Liver (tissue), 9 donors: ENCODE data around the gene LRRC38. TPM values are rescaled to one million over a fixed set of nuclear protein-coding genes. Genes with fewer than 3 reads are reported as not detected.

Source experiments
- DNase-seq: peaks from one replicate; pipeline ENCODE4 v3.0.0-alpha.2; 2017; ENCODE audit warnings: low spot score
- H3K27ac ChIP-seq, 2 donors: one replicate each; pipeline ENCODE4 v1.7.0; 2013; ENCODE audit warnings: inconsistent platforms in 2 of 2, low read length in 2 of 2, control low read depth in 1 of 2, low read depth in 1 of 2, mild to moderate bottlenecking in 1 of 2
- H3K27me3 ChIP-seq, 4 donors: one replicate each; pipeline versions ENCODE4 v1.6.1 to v1.7.0; 2013; ENCODE audit warnings: low read length in 3 of 4, inconsistent platforms in 1 of 4, mild to moderate bottlenecking in 1 of 4, moderate library complexity in 1 of 4; ENCODE audit not compliant: control insufficient read depth in 4 of 4, insufficient read depth in 4 of 4
- H3K36me3 ChIP-seq, 4 donors: one replicate each; pipeline versions ENCODE4 v1.6.1 to v1.7.0; 2013; ENCODE audit warnings: low read length in 3 of 4, mild to moderate bottlenecking in 3 of 4, low read depth in 1 of 4, moderate library complexity in 1 of 4; ENCODE audit not compliant: control insufficient read depth in 4 of 4, insufficient read depth in 3 of 4
- H3K4me1 ChIP-seq, 4 donors: one replicate each; pipeline versions ENCODE4 v1.6.1 to v1.7.0; 2013; ENCODE audit warnings: low read length in 3 of 4, mild to moderate bottlenecking in 3 of 4, moderate library complexity in 1 of 4; ENCODE audit not compliant: control insufficient read depth in 4 of 4, insufficient read depth in 4 of 4
- H3K4me3 ChIP-seq, 3 donors: one replicate each; pipeline versions ENCODE4 v1.6.1 to v1.7.0; 2013; ENCODE audit warnings: low read length in 3 of 3, control low read depth in 1 of 3, low read depth in 1 of 3, mild to moderate bottlenecking in 1 of 3
- H3K9ac ChIP-seq, 2 donors: one replicate each; pipeline ENCODE4 v1.7.0; 2013; ENCODE audit warnings: low read length in 2 of 2, mild to moderate bottlenecking in 2 of 2, moderate library complexity in 2 of 2, control low read depth in 1 of 2, low read depth in 1 of 2
- H3K9me3 ChIP-seq, 4 donors: one replicate each; pipeline versions ENCODE4 v1.6.1 to v1.7.0; 2013; ENCODE audit warnings: low read length in 3 of 4; ENCODE audit not compliant: control insufficient read depth in 4 of 4
- EGR1 ChIP-seq, 2 donors: IDR thresholded peaks; 2 replicates each; pipeline ENCODE4 v1.6.1; 2016 to 2018; ENCODE audit warnings: antibody characterized with exemption in 2 of 2, low read depth in 2 of 2
- FOXA1 ChIP-seq: IDR thresholded peaks from 2 replicates; pipeline ENCODE4 v1.6.1; 2016; ENCODE audit warnings: antibody characterized with exemption
- GABPA ChIP-seq, 2 donors: IDR thresholded peaks in 1 of 2; conservative IDR thresholded peaks in 1 of 2; 2 replicates each; pipeline ENCODE4 v1.6.1; 2016; ENCODE audit warnings: antibody characterized with exemption in 2 of 2, mild to moderate bottlenecking in 1 of 2, moderate library complexity in 1 of 2
- HNF4A ChIP-seq, 2 donors: conservative IDR thresholded peaks; 2 replicates each; pipeline ENCODE4 v1.6.1; 2016; ENCODE audit warnings: antibody characterized with exemption in 2 of 2, mild to moderate bottlenecking in 2 of 2
- HNF4G ChIP-seq: IDR thresholded peaks from 2 replicates; pipeline ENCODE4 v1.6.1; 2016; ENCODE audit warnings: antibody characterized with exemption
- JUND ChIP-seq, 2 donors: IDR thresholded peaks; 2 replicates each; pipeline ENCODE4 v1.6.1; 2016; ENCODE audit warnings: antibody characterized with exemption in 2 of 2
- NR2F2 ChIP-seq: IDR thresholded peaks from 2 replicates; pipeline ENCODE4 v1.6.1; 2016; ENCODE audit warnings: antibody characterized with exemption
- RAD21 ChIP-seq, 2 donors: IDR thresholded peaks; 2 replicates each; pipeline ENCODE4 v1.6.1; 2016; ENCODE audit warnings: antibody characterized with exemption in 2 of 2, mild to moderate bottlenecking in 2 of 2
- RXRA ChIP-seq, 2 donors: IDR thresholded peaks; 2 replicates each; pipeline ENCODE4 v1.6.1; 2017 to 2018; ENCODE audit warnings: antibody characterized with exemption in 2 of 2, mild to moderate bottlenecking in 1 of 2
- SP1 ChIP-seq: IDR thresholded peaks from 2 replicates; pipeline ENCODE4 v1.6.1; 2018; ENCODE audit warnings: antibody characterized with exemption, mild to moderate bottlenecking
- TAF1 ChIP-seq: conservative IDR thresholded peaks from 2 replicates; pipeline ENCODE4 v1.6.1; 2016; ENCODE audit warnings: antibody characterized with exemption, mild to moderate bottlenecking
- YY1 ChIP-seq: IDR thresholded peaks from 2 replicates; pipeline ENCODE4 v1.6.1; 2016; ENCODE audit warnings: antibody characterized with exemption, mild to moderate bottlenecking
- WGBS: extraction: QIAGEN DNeasy Blood & Tissue Kit; methylation state at CpG from one replicate; pipeline ENCODE4 v1.1.7; 2013; 5-methylcytosine and 5-hydroxymethylcytosine counted together
- polyA plus RNA-seq, 2 donors: library from polyadenylated mRNA; stranded (reverse) in 1 of 2; unstranded in 1 of 2; fragments of 200-250 nt in 1 of 2; fragments of >200 nt in 1 of 2; fragmentation: Nextera tagmentation in 1 of 2; extraction: Ambion mirVana in 1 of 2; gene quantifications; one replicate each; pipeline versions ENCODE4 v1.2.1 to v1.2.3, GENCODE V29; 2013 to 2015
- total RNA-seq, 2 donors: library from RNA; depleted of rRNA; stranded (reverse); fragments of >200 nt; gene quantifications; one replicate each; pipeline ENCODE4 v1.2.3, GENCODE V29; 2014
- TF ChIP-seq, protein P1 (sequence below): IDR thresholded peaks from 2 replicates; pipeline ENCODE4 v1.6.1; 2016; ENCODE audit warnings: antibody characterized with exemption
- TF ChIP-seq, protein P2 (sequence below): IDR thresholded peaks from 2 replicates; pipeline ENCODE4 v1.6.1; 2016; ENCODE audit warnings: antibody characterized with exemption
- TF ChIP-seq, protein P3 (sequence below): fragments of 150-350 bp; IDR thresholded peaks from 2 replicates; pipeline ENCODE4 v1.5.1; 2017; ENCODE audit warnings: improper control_type of control experiment, low read depth, low read length; ENCODE audit not compliant: missing input control
- donor health status: healthy.
- donor health status: healthy.
- donor health status: healthy.
- donor health status: healthy.
- donor health status: healthy.

LRRC38 gene
- total and polyA plus RNA-seq, 4 donors = not detected

DNA sequence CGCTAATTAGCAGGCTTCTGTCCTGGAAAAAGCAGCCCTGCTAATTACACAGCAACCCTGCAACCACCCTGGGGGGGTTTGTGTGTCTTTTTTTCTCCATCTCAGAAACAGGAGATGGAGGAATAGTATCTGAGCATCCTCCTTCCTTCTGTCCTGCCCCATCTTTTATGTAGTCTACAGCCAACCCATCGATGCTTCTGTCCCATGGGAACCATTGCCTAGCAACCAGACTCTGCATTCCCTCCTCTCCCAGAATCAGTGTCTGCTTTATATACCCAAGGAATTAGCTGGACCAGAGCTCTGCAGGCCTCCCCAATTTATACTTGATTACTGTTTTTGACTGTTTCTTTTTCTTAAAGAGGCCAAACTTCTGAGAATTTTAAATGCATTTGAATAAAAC lies 35.1 kb downstream of the LRRC38 start (continued):
- TF ChIP-seq, protein P1, sequence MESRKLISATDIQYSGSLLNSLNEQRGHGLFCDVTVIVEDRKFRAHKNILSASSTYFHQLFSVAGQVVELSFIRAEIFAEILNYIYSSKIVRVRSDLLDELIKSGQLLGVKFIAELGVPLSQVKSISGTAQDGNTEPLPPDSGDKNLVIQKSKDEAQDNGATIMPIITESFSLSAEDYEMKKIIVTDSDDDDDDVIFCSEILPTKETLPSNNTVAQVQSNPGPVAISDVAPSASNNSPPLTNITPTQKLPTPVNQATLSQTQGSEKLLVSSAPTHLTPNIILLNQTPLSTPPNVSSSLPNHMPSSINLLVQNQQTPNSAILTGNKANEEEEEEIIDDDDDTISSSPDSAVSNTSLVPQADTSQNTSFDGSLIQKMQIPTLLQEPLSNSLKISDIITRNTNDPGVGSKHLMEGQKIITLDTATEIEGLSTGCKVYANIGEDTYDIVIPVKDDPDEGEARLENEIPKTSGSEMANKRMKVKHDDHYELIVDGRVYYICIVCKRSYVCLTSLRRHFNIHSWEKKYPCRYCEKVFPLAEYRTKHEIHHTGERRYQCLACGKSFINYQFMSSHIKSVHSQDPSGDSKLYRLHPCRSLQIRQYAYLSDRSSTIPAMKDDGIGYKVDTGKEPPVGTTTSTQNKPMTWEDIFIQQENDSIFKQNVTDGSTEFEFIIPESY = no peak
- TF ChIP-seq RAD21 (IDR thresholded peaks at IDR 0.05) (no peak), SP1 (no peak)
- TF ChIP-seq, protein P2, sequence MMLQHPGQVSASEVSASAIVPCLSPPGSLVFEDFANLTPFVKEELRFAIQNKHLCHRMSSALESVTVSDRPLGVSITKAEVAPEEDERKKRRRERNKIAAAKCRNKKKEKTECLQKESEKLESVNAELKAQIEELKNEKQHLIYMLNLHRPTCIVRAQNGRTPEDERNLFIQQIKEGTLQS = no peak

DNA sequence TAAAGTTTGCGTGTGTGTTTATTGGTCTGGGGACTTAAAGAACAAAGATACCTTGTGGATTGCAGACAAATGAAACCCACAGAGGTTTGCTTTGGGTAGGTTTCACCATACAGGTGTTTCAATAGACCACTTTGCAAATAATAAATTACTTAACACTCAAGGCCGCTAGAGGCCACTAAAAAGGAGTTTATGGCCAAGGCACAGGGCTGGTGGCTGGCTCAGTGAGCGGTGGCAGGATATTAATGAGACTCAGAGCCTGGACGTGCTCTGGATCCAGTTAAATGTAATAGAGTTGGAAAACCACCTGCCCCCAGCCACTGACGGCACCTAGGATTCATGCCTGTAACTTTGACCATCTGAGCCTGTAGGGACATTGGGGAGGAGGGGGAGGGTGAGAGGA lies 44.5 kb downstream of the LRRC38 start:
- no peaks in the 10 kb centered on the region for H3K4me1 ChIP-seq
- no peak overlapping the region for H3K4me3 ChIP-seq
- H3K27ac ChIP-seq = no peak overlapping the region
- no peak for TF ChIP-seq EGR1 (IDR thresholded peaks at IDR 0.05; ENCODE audit: low read depth in 2 of 2)
- TF ChIP-seq RAD21 (IDR thresholded peaks at IDR 0.05) = peak; percentile 5 to 8
- TF ChIP-seq JUND (IDR thresholded peaks at IDR 0.05) = no peak
- no peaks in the 10 kb centered on the region for H3K27me3 ChIP-seq
- 19% methylated on average over 5 of the region's 5 CpGs for WGBS
- H3K36me3 ChIP-seq = no peaks in the 10 kb centered on the region
- H3K9ac ChIP-seq = no peak overlapping the region
- no peak for DNase-seq
- no peaks in the 10 kb centered on the region for H3K9me3 ChIP-seq

DNA sequence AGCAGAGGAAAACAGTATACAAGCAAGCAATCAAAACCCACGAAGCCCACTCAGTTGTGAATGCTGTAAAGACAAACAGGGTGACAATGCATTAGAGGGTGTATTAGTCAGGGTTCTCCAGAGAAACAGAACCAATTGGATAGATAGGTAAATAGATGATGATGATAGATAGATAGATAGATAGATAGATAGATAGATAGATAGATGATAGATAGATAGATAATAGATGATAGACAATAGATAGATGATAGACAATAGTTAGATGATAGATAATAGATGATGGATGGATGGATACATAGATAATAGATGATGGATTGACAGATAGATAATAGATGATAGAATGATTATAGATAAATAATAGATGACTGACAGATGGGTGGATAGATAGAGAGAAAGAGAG lies 48.3 kb downstream of the LRRC38 start:
- Histone ChIP-seq H3K9ac (no peak overlapping the region), H3K27me3 (no peaks in the 10 kb centered on the region), H3K4me3 (no peak overlapping the region), H3K36me3 (no peaks in the 10 kb centered on the region), H3K4me1 (no peaks in the 10 kb centered on the region), H3K27ac (no peak overlapping the region), H3K9me3 (no peaks in the 10 kb centered on the region)
- WGBS = 49% methylated on average over 1 of the region's 1 CpG
- no peak for DNase-seq
- TF ChIP-seq JUND (IDR thresholded peaks at IDR 0.05) = no peak
- no peak for TF ChIP-seq HNF4A (conservative IDR thresholded peaks at IDR 0.05)
- TF ChIP-seq TAF1 = no peak
- TF ChIP-seq NR2F2 = no peak

DNA sequence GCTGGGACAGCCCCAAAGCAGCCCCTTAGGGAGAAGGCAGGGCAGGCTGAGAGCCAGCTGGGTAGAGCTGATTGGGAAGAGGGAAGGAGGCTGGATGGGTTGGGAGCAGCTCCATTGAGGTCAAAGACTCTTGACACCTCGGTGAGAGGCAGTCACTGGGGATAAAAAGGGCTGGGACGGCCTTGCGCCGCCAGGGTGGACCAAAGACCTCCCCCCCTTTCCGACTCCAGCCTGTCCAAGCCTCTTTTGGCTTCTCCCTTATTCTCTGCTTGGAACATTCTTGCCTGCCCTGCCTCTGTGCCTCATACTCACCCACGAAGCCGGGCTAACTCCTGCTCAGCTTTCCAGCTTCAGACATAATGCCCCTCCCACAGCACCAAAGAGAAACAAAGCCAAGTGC lies 51.1 kb downstream of the LRRC38 start:
- WGBS = 58% methylated on average over 7 of the region's 7 CpGs
- no peaks in the 10 kb centered on the region for H3K27me3 ChIP-seq
- H3K27ac ChIP-seq = no peak overlapping the region
- H3K9me3 ChIP-seq = no peaks in the 10 kb centered on the region
- no peak for DNase-seq
- H3K9ac ChIP-seq = no peak overlapping the region
- no peak overlapping the region for H3K4me3 ChIP-seq
- no peaks in the 10 kb centered on the region for H3K4me1 ChIP-seq
- H3K36me3 ChIP-seq = no peaks in the 10 kb centered on the region
- no peak for TF ChIP-seq NR2F2
- TF ChIP-seq HNF4G = no peak
- no peak for TF ChIP-seq GABPA (IDR thresholded peaks at IDR 0.05 in 1 of 2, conservative IDR thresholded peaks at IDR 0.05 in 1 of 2)
- TF ChIP-seq YY1 = no peak
- TF ChIP-seq EGR1 (IDR thresholded peaks at IDR 0.05; ENCODE audit: low read depth in 2 of 2) = no peak
- no peak for TF ChIP-seq TAF1
- no peak for TF ChIP-seq RAD21 (IDR thresholded peaks at IDR 0.05)
- no peak for TF ChIP-seq RXRA (IDR thresholded peaks at IDR 0.05)
- TF ChIP-seq, protein P3, sequence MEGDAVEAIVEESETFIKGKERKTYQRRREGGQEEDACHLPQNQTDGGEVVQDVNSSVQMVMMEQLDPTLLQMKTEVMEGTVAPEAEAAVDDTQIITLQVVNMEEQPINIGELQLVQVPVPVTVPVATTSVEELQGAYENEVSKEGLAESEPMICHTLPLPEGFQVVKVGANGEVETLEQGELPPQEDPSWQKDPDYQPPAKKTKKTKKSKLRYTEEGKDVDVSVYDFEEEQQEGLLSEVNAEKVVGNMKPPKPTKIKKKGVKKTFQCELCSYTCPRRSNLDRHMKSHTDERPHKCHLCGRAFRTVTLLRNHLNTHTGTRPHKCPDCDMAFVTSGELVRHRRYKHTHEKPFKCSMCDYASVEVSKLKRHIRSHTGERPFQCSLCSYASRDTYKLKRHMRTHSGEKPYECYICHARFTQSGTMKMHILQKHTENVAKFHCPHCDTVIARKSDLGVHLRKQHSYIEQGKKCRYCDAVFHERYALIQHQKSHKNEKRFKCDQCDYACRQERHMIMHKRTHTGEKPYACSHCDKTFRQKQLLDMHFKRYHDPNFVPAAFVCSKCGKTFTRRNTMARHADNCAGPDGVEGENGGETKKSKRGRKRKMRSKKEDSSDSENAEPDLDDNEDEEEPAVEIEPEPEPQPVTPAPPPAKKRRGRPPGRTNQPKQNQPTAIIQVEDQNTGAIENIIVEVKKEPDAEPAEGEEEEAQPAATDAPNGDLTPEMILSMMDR = no peak
- no peak for TF ChIP-seq HNF4A (conservative IDR thresholded peaks at IDR 0.05)
- no peak for TF ChIP-seq SP1
- TF ChIP-seq JUND (IDR thresholded peaks at IDR 0.05) = no peak
- TF ChIP-seq, protein P2 = no peak
- TF ChIP-seq, protein P1 = no peak
- TF ChIP-seq FOXA1 = no peak
